HG03521 (cell line): ENCODE results near the gene MSRB2.
"Not testable (repeated sequence)": the region's sequence is repeated elsewhere in the genome, so short reads cannot be mapped to it uniquely, and the experiment has no call there.

Experiments used
- ATAC-seq: cut with Tn5 transposase; IDR thresholded peaks from one replicate; pipeline ENCODE4 v1.9.1; 2021; ENCODE audit warnings: mild to moderate bottlenecking, moderate library complexity; ENCODE audit not compliant: unreplicated experiment

Gene MSRB2

GRCh38 chr10:23095404-23095965 is at the start of gene MSRB2:
MSRB2 (plus strand) TSS chr10:23095579; CDS start chr10:23095609, 30 bp downstream.
- ATAC-seq = peak; percentile 68

- ATAC-seq = no peak
Observed at GRCh38 chr10:23046027-23046426, 49.4 kb upstream of the MSRB2 start.

GRCh38 chr10:23047201-23048050 is 48.0 kb upstream of the MSRB2 start:
- no peak for ATAC-seq

- ATAC-seq = no peak
Observed at GRCh38 chr10:23048191-23048590, 47.2 kb upstream of the MSRB2 start.

GRCh38 chr10:23051278-23051677 is 44.1 kb upstream of the MSRB2 start:
- ATAC-seq = no peak

GRCh38 chr10:23051855-23052331 is 43.5 kb upstream of the MSRB2 start:
- no peak for ATAC-seq

- ATAC-seq = no peak
Observed at GRCh38 chr10:23053036-23053435, 42.3 kb upstream of the MSRB2 start.

- no peak for ATAC-seq
Observed at GRCh38 chr10:23055424-23056185, 39.8 kb upstream of the MSRB2 start.

- no peak for ATAC-seq
Observed at GRCh38 chr10:23056186-23056579, 39.2 kb upstream of the MSRB2 start.

GRCh38 chr10:23058366-23058765 is 37.0 kb upstream of the MSRB2 start:
- ATAC-seq = no peak

- no peak for ATAC-seq
Observed at GRCh38 chr10:23060918-23061317, 34.5 kb upstream of the MSRB2 start.

- no peak for ATAC-seq
Observed at GRCh38 chr10:23063045-23063972, 32.1 kb upstream of the MSRB2 start.

GRCh38 chr10:23063973-23064812 is 31.2 kb upstream of the MSRB2 start:
- no peak for ATAC-seq

- ATAC-seq = not testable (repeated sequence)
Observed at GRCh38 chr10:23064813-23065114, 30.6 kb upstream of the MSRB2 start.

GRCh38 chr10:23065181-23065948 is 30.0 kb upstream of the MSRB2 start:
- ATAC-seq = no peak

GRCh38 chr10:23067337-23067736 is 28.0 kb upstream of the MSRB2 start:
- no peak for ATAC-seq

- no peak for ATAC-seq
Observed at GRCh38 chr10:23067939-23068775, 27.2 kb upstream of the MSRB2 start.
